H1 (cell line): ENCODE results near the gene LEMD1. TPM values are rescaled to one million over a fixed set of nuclear protein-coding genes. Genes with fewer than 3 reads are reported as not detected.

Experiments used
- CTCF ChIA-PET: fragments of 300-600 bp; sonication (Branson Sonifier 250); formaldehyde crosslinking; loops from one replicate; lab custom pipeline; 2021; ENCODE audit not compliant: partially characterized antibody; lab: Charles Lee
- POLR2A ChIA-PET: fragments of 300-600 bp; sonication (Branson Sonifier 250); formaldehyde crosslinking; loops from one replicate; lab custom pipeline; 2021; ENCODE audit warnings: inconsistent platforms; ENCODE audit not compliant: partially characterized antibody; lab: Charles Lee
- DNase-seq, 2 experiments: peaks; one replicate each; pipeline versions ENCODE4 v3.0.0 to v3.0.0-alpha.2; 2010 to 2022; ENCODE audit warnings: low spot score in 2 of 2, low read depth in 1 of 2, mixed read lengths in 1 of 2
- FAIRE-seq: peaks from 2 replicates; lab custom pipeline; 2011; peaks lifted over from hg19 to GRCh38; lab: Jason Lieb, UNC
- H2AFZ ChIP-seq: 2 replicates; pipeline ENCODE4 v1.8.1; 2012; ENCODE audit warnings: low read length, inconsistent platforms
- H2AK5ac ChIP-seq: 2 replicates; pipeline ENCODE4 v1.6.1; 2013; ENCODE audit warnings: low read depth, low read length
- H2BK120ac ChIP-seq: replicated peaks from 2 replicates; pipeline ENCODE3; 2013; ENCODE audit warnings: low read depth, low read length, inconsistent platforms
- H2BK12ac ChIP-seq: 2 replicates; pipeline ENCODE4 v1.6.1; 2013; ENCODE audit warnings: low read depth, low read length
- H2BK15ac ChIP-seq: 2 replicates; pipeline ENCODE4 v1.6.1; 2013; ENCODE audit warnings: low read length
- H2BK20ac ChIP-seq: 2 replicates; pipeline ENCODE4 v1.6.1; 2013; ENCODE audit warnings: low read length
- H2BK5ac ChIP-seq: 2 replicates; pipeline ENCODE4 v1.6.1; 2013; ENCODE audit warnings: low read depth, low read length
- H3K14ac ChIP-seq: 2 replicates; pipeline ENCODE4 v1.6.1; 2013; ENCODE audit warnings: inconsistent platforms; ENCODE audit not compliant: insufficient read length
- H3K18ac ChIP-seq: 2 replicates; pipeline ENCODE4 v1.6.1; 2013; ENCODE audit warnings: low read length; ENCODE audit errors: extremely low read depth
- H3K23ac ChIP-seq: 2 replicates; pipeline ENCODE4 v1.6.1; 2013; ENCODE audit warnings: inconsistent platforms; ENCODE audit not compliant: insufficient read length
- H3K23me2 ChIP-seq: 2 replicates; pipeline ENCODE4 v1.6.1; 2013; ENCODE audit warnings: low read depth, low read length
- H3K27ac ChIP-seq: 2 replicates; pipeline ENCODE4 v1.6.1; 2011; ENCODE audit warnings: low read depth, low read length, inconsistent platforms
- H3K27me3 ChIP-seq, 4 experiments: replicated peaks in 1 of 4; 1 replicate in 1 of 4; 2 replicates in 3 of 4; pipeline versions ENCODE4 v1.6.1 to v1.8.1; 2011 to 2013; ENCODE audit warnings: low read length in 3 of 4, mild to moderate bottlenecking in 3 of 4, inconsistent platforms in 2 of 4, mixed read lengths in 2 of 4, moderate library complexity in 1 of 4; ENCODE audit not compliant: control insufficient read depth in 3 of 4, insufficient read depth in 3 of 4; ENCODE audit errors: extremely low read depth in 1 of 4
- H3K36me3 ChIP-seq, 4 experiments: 2 replicates each; pipeline versions ENCODE4 v1.6.1 to v1.8.1; 2011 to 2013; ENCODE audit warnings: mild to moderate bottlenecking in 4 of 4, low read length in 3 of 4, moderate library complexity in 2 of 4, control low read depth in 1 of 4, inconsistent platforms in 1 of 4; ENCODE audit not compliant: insufficient read depth in 4 of 4, control insufficient read depth in 2 of 4
- H3K4ac ChIP-seq: replicated peaks from 2 replicates; pipeline ENCODE3; 2013; ENCODE audit warnings: low read length, low read depth, mixed read lengths, inconsistent platforms; ENCODE audit not compliant: insufficient read length
- H3K4me1 ChIP-seq, 4 experiments: replicated peaks in 1 of 4; 1 replicate in 1 of 4; 2 replicates in 3 of 4; pipeline versions ENCODE4 v1.6.1 to v1.8.1; 2011 to 2013; ENCODE audit warnings: low read length in 3 of 4, inconsistent platforms in 2 of 4, mixed read lengths in 1 of 4; ENCODE audit not compliant: insufficient read depth in 4 of 4, control insufficient read depth in 3 of 4
- H3K4me2 ChIP-seq, 2 experiments: 2 replicates each; pipeline versions ENCODE4 v1.6.1 to v1.8.1; 2011 to 2013; ENCODE audit warnings: low read depth in 2 of 2, low read length in 2 of 2, control low read depth in 1 of 2, inconsistent platforms in 1 of 2, mild to moderate bottlenecking in 1 of 2; ENCODE audit not compliant: insufficient read depth in 1 of 2
- H3K4me3 ChIP-seq, 4 experiments: fragments of 200-600, 300-600 bp in 1 of 4; sonication (generic), shearing (Covaris generic), sonication (Bioruptor Twin) in 1 of 4; 2 replicates each; pipeline versions ENCODE4 v1.5.1 to v1.8.1; 2011 to 2016; ENCODE audit warnings: low read length in 4 of 4, low read depth in 3 of 4, control low read depth in 2 of 4, inconsistent platforms in 2 of 4, mild to moderate bottlenecking in 2 of 4, mixed read lengths in 1 of 4, moderate library complexity in 1 of 4; ENCODE audit not compliant: insufficient read depth in 2 of 4; ENCODE audit errors: extremely low read depth in 1 of 4
- H3K56ac ChIP-seq: replicated peaks from 2 replicates; pipeline ENCODE3; 2013; ENCODE audit warnings: low read depth, mild to moderate bottlenecking, mixed read lengths, low read length, inconsistent platforms; ENCODE audit not compliant: insufficient read length
- H3K79me1 ChIP-seq: 2 replicates; pipeline ENCODE4 v1.6.1; 2013; ENCODE audit warnings: low read depth, low read length, control low read depth
- H3K79me2 ChIP-seq, 2 experiments: 2 replicates each; pipeline versions ENCODE4 v1.6.1 to v1.8.1; 2012 to 2013; ENCODE audit warnings: low read length in 2 of 2, mild to moderate bottlenecking in 2 of 2, inconsistent platforms in 1 of 2; ENCODE audit not compliant: insufficient read depth in 2 of 2, control insufficient read depth in 1 of 2
- H3K9ac ChIP-seq, 4 experiments: replicated peaks in 1 of 4; 1 replicate in 1 of 4; 2 replicates in 3 of 4; pipeline versions ENCODE4 v1.6.1 to v1.8.1; 2011 to 2013; ENCODE audit warnings: low read depth in 3 of 4, low read length in 3 of 4, control low read depth in 2 of 4, mild to moderate bottlenecking in 2 of 4, moderate library complexity in 2 of 4, inconsistent platforms in 1 of 4; ENCODE audit errors: extremely low read depth in 1 of 4
- H3K9me3 ChIP-seq, 2 experiments: 2 replicates each; pipeline versions ENCODE4 v1.6.1 to v1.8.1; 2012 to 2013; ENCODE audit warnings: mild to moderate bottlenecking in 2 of 2, moderate library complexity in 2 of 2, control low read depth in 1 of 2, inconsistent platforms in 1 of 2, low read depth in 1 of 2, low read length in 1 of 2, mixed read lengths in 1 of 2; ENCODE audit not compliant: insufficient read depth in 2 of 2
- H4K20me1 ChIP-seq, 2 experiments: replicated peaks in 1 of 2; 2 replicates each; pipeline versions ENCODE3 to v1.8.1; 2011 to 2013; ENCODE audit warnings: inconsistent platforms in 2 of 2, low read length in 2 of 2, mild to moderate bottlenecking in 1 of 2; ENCODE audit not compliant: insufficient read depth in 2 of 2, control insufficient read depth in 1 of 2
- H4K5ac ChIP-seq: 2 replicates; pipeline ENCODE4 v1.6.1; 2013; ENCODE audit warnings: low read length, low read depth, mixed read lengths, inconsistent platforms; ENCODE audit not compliant: insufficient read length
- H4K8ac ChIP-seq: 2 replicates; pipeline ENCODE4 v1.8.0; 2013; ENCODE audit warnings: mild to moderate bottlenecking, moderate library complexity, low read length, inconsistent platforms; ENCODE audit not compliant: insufficient read depth; ENCODE audit errors: extremely low read depth
- H4K91ac ChIP-seq: replicated peaks from 2 replicates; pipeline ENCODE3; 2013; ENCODE audit warnings: low read length, mixed read lengths, inconsistent platforms; ENCODE audit not compliant: insufficient read length
- BACH1 ChIP-seq: IDR thresholded peaks from 2 replicates; pipeline ENCODE4 v1.6.1; 2012; ENCODE audit warnings: low read length, improper control_type of control experiment
- CEBPB ChIP-seq: IDR thresholded peaks from 2 replicates; pipeline ENCODE4 v1.6.1; 2012; ENCODE audit warnings: low read depth, low read length
- HDAC6 ChIP-seq: IDR thresholded peaks from one replicate; pipeline ENCODE4 v1.7.1; 2012; ENCODE audit warnings: low read depth, mild to moderate bottlenecking, inconsistent platforms, low read length, moderate library complexity
- MAFK ChIP-seq: IDR thresholded peaks from 2 replicates; pipeline ENCODE4 v1.6.1; 2012; ENCODE audit warnings: low read depth, mild to moderate bottlenecking, improper control_type of control experiment, low read length
- WGBS, 2 experiments: shearing (Covaris generic) in 1 of 2; methylation state at CpG; one replicate each; pipeline versions ENCODE4 v1.1.6 to v1.1.7; 2013 to 2015; ENCODE audit warnings: low lambda C conversion rate in 2 of 2, mixed read lengths in 2 of 2, inconsistent platforms in 1 of 2, low coverage in 1 of 2, missing lambda C conversion rate in 1 of 2; ENCODE audit not compliant: insufficient replicate concordance in 2 of 2, insufficient coverage in 1 of 2, insufficient read length in 1 of 2; ENCODE audit errors: extremely low coverage in 1 of 2, missing lambda C conversion rate in 1 of 2; 5-methylcytosine and 5-hydroxymethylcytosine counted together
- polyA plus RNA-seq, 7 experiments: library from polyadenylated mRNA; depleted of rRNA in 3 of 7; stranded (reverse) in 5 of 7; unstranded in 2 of 7; fragments of >200 nt in 5 of 7; fragments of 200-250 nt in 2 of 7; gene quantifications; 1 replicate in 5 of 7; 2 replicates in 1 of 7; 4 replicates in 1 of 7; pipeline versions ENCODE4 v1.2.1 to v1.2.3, GENCODE V29; 2011 to 2013; ENCODE audit warnings: missing spikeins in 2 of 7, mixed read lengths in 2 of 7
- total RNA-seq: library from RNA; stranded (reverse); fragmentation: NEBNext Ultra II Directional; extraction: Animal tissue kit (Norgen Biotek cat#: 25700); gene quantifications from 2 replicates; pipeline ENCODE4 v1.2.1, GENCODE V29; 2021
- TF ChIP-seq, protein P1 (sequence below): IDR thresholded peaks from 2 replicates; pipeline ENCODE4 v1.6.1; 2012; ENCODE audit warnings: inconsistent platforms

LEMD1 gene
- total and polyA plus RNA-seq, 2 of the 8 experiments (the other 6 are each of a cell fraction or from before 2014, with no cell fraction given), result 10.0 to 10.5 TPM

DNA sequence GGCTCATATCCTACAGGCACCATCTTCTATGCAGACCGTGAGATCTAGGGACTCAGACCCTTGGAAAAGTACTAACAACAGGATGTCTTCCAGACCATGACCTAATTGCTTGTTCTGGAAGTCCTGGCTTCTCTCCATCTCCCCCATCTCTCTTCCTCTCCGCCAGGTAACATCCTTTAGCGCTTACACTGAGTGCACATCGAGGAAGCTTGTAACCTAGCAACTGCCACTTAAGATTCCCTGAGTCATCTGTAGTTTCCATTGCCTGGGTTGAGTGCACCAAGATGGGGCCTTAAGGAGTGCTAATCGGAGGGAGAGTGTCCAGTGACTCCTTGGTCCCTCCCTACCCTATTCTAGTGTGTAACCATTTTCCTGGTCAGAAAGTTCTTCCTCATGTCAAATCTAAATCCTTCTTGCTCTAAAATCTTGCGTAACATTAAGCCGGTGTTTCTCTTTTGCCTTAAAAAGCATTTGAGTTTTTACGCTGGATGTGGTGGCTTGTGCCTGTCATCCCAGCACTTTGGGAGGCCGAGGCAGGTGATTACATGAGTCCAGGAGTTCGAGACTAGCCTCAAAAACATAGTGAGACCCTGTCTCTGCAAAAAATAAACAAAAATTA is 74.8 kb downstream of the LEMD1 start:
- no peak overlapping the region for H2AFZ ChIP-seq
- H4K20me1 ChIP-seq, result no peaks in the 10 kb centered on the region
- ChIA-PET POLR2A (no interaction called here), CTCF (interaction anchor here (3.7 to 67.1 kb wide), 3 partner anchors 7 to 77 kb away, joined by 18 to 2424 read pairs (median 80); no protein-coding TSS in a partner anchor)
- no peak overlapping the region for H2BK120ac ChIP-seq
- WGBS, 2 experiments, result 90% methylated on average over 10 of the region's 10 CpGs; no CpG with 5 or more reads in 1 of the 2 experiments
- H2BK15ac ChIP-seq, result peak overlapping the region; percentile 81; the same call in 1 of the 2 replicates
- peak overlapping the region; percentile 61; the same call in 1 of the 2 replicates for H2BK20ac ChIP-seq
- TF ChIP-seq MAFK (peak; percentile 58; the same call in 1 of the 2 replicates), CEBPB (peak; percentile 67; the same call in 1 of the 2 replicates), BACH1 (peak; percentile 61), HDAC6 (no peak)
- TF ChIP-seq, protein P1, sequence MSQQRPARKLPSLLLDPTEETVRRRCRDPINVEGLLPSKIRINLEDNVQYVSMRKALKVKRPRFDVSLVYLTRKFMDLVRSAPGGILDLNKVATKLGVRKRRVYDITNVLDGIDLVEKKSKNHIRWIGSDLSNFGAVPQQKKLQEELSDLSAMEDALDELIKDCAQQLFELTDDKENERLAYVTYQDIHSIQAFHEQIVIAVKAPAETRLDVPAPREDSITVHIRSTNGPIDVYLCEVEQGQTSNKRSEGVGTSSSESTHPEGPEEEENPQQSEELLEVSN, result no peak
- H3K4ac ChIP-seq, result no peak overlapping the region
- no peak overlapping the region for H3K27ac ChIP-seq
- DNase-seq, result no peak
- no peak overlapping the region for H2BK5ac ChIP-seq
- H4K5ac ChIP-seq, result no peak overlapping the region
- H3K4me2 ChIP-seq, result no peak overlapping the region
- no peaks in the 10 kb centered on the region for H3K36me3 ChIP-seq
- peaks cover 21 to 28% (median 22%) of the 10 kb centered on the region in 4 experiments for H3K4me1 ChIP-seq
- no peak overlapping the region for H3K9ac ChIP-seq
- H3K9me3 ChIP-seq, result peaks cover 0 to 4% of the 10 kb centered on the region in 2 experiments; a peak in 1 of 4 replicates
- H3K23me2 ChIP-seq, result peaks cover 9% of the 10 kb centered on the region; the same call in 1 of the 2 replicates
- peak overlapping the region; percentile 25; the same call in 1 of the 2 replicates for H2AK5ac ChIP-seq
- no peak overlapping the region for H3K4me3 ChIP-seq
- FAIRE-seq, result no peak
- H4K91ac ChIP-seq, result no peak overlapping the region
- H3K18ac ChIP-seq, result no peak overlapping the region
- H3K56ac ChIP-seq, result no peak overlapping the region
- no peaks in the 10 kb centered on the region for H3K79me1 ChIP-seq
- H3K27me3 ChIP-seq, result peaks cover 11 to 29% (median 28%) of the 10 kb centered on the region in 4 experiments
- no peak overlapping the region for H3K23ac ChIP-seq
- H4K8ac ChIP-seq, result no peak overlapping the region
- H2BK12ac ChIP-seq, result no peak overlapping the region
- no peaks in the 10 kb centered on the region for H3K79me2 ChIP-seq
- no peak overlapping the region for H3K14ac ChIP-seq
